GM23248 (cell line): Measurements from ENCODE around the gene DIP2C.

Experiments used
- EZH2 ChIP-seq: fragments of 200-600 bp; sonication (generic); IDR thresholded peaks from 2 replicates; pipeline ENCODE4 v1.6.1; 2018; ENCODE audit warnings: antibody characterized with exemption, mild to moderate bottlenecking; ENCODE audit not compliant: insufficient read depth, poor library complexity, severe bottlenecking
- EZH2phosphoT487 ChIP-seq: fragments of 200-600 bp; sonication (generic); IDR thresholded peaks from 2 replicates; pipeline ENCODE4 v1.6.1; 2018; ENCODE audit warnings: antibody characterized with exemption, moderate library complexity, mild to moderate bottlenecking, low read depth; ENCODE audit not compliant: insufficient read depth

GRCh38 chr10:644076-644942 is 45.2 kb downstream of the DIP2C start:
- TF ChIP-seq EZH2, result no peak
- TF ChIP-seq EZH2phosphoT487, result no peak
